ENCODE measurements around the gene PPP1R12C. TPM values are rescaled to one million over a fixed set of nuclear protein-coding genes. Genes with fewer than 3 reads are reported as not detected.
"Not testable (repeated sequence)": the region's sequence is repeated elsewhere in the genome, so short reads cannot be mapped to it uniquely, and the experiment has no call there.

Gene PPP1R12C
- total and polyA plus RNA-seq, 2 experiments from 2014 or later = 69.7 to 74.5 TPM

- Histone ChIP-seq H3K27me3 (no peaks in the 10 kb centered on the region), H3K9me2 (replicated peaks; ENCODE audit: insufficient read depth) (no peaks in the 10 kb centered on the region), H3K4me3 (no peak overlapping the region), H3K4me2 (no peak overlapping the region), H3K27ac (no peak overlapping the region), H3K4me1 (ENCODE audit: insufficient read depth) (peaks cover 16% of the 10 kb centered on the region), H4K20me1 (ENCODE audit: insufficient read depth, poor library complexity, severe bottlenecking) (peaks cover 27% of the 10 kb centered on the region), H3K79me2 (peaks cover 46% of the 10 kb centered on the region), H3K36me3 (replicated peaks; ENCODE audit: insufficient read depth, low read depth) (no peaks in the 10 kb centered on the region), H2AFZ (no peak overlapping the region), H3K9me3 (ENCODE audit: low read depth) (no peaks in the 10 kb centered on the region)
- TF ChIP-seq EZH2 (IDR thresholded peaks at IDR 0.05; ENCODE audit: borderline replicate concordance) (no peak), CTCF (IDR thresholded peaks at IDR 0.05; ENCODE audit: poor library complexity) (no peak), EZH2phosphoT487 (IDR thresholded peaks at IDR 0.05; ENCODE audit: low read depth, severe bottlenecking, unreplicated experiment) (no peak)
- DNase-seq (ENCODE audit: low spot score) = no peak
- 95% methylated on average over 20 of the region's 20 CpGs for WGBS (ENCODE audit: low lambda C conversion rate, missing lambda C conversion rate)
These were observed 7.7 kb downstream of the PPP1R12C start for GRCh38 chr19:55109527-55110291.

- not testable (repeated sequence) for DNase-seq (ENCODE audit: low spot score); H3K4me3 ChIP-seq; H3K9me2 ChIP-seq (replicated peaks; ENCODE audit: insufficient read depth); H3K27me3 ChIP-seq; H3K4me1 ChIP-seq (ENCODE audit: insufficient read depth); H2AFZ ChIP-seq; H3K4me2 ChIP-seq; H3K27ac ChIP-seq; H3K9me3 ChIP-seq (ENCODE audit: low read depth); H3K36me3 ChIP-seq (replicated peaks; ENCODE audit: insufficient read depth, low read depth)
- Histone ChIP-seq H4K20me1 (ENCODE audit: insufficient read depth, poor library complexity, severe bottlenecking) (peaks cover 11% of the 10 kb centered on the region), H3K79me2 (peaks cover 38% of the 10 kb centered on the region)
- 98% methylated on average over 3 of the region's 3 CpGs for WGBS (ENCODE audit: low lambda C conversion rate, missing lambda C conversion rate)
These were observed 10.2 kb downstream of the PPP1R12C start for GRCh38 chr19:55107252-55107651.

- Histone ChIP-seq H3K27ac (no peak overlapping the region), H3K36me3 (replicated peaks; ENCODE audit: insufficient read depth, low read depth) (no peaks in the 10 kb centered on the region), H3K9me2 (replicated peaks; ENCODE audit: insufficient read depth) (no peaks in the 10 kb centered on the region), H2AFZ (no peak overlapping the region), H3K79me2 (peaks cover 31% of the 10 kb centered on the region), H3K4me3 (no peak overlapping the region), H4K20me1 (ENCODE audit: insufficient read depth, poor library complexity, severe bottlenecking) (peaks cover 7% of the 10 kb centered on the region), H3K4me2 (no peak overlapping the region), H3K27me3 (no peaks in the 10 kb centered on the region), H3K9me3 (ENCODE audit: low read depth) (no peaks in the 10 kb centered on the region), H3K4me1 (ENCODE audit: insufficient read depth) (no peaks in the 10 kb centered on the region)
- TF ChIP-seq EZH2 (IDR thresholded peaks at IDR 0.05; ENCODE audit: borderline replicate concordance) (no peak), EZH2phosphoT487 (IDR thresholded peaks at IDR 0.05; ENCODE audit: low read depth, severe bottlenecking, unreplicated experiment) (no peak)
- 93% methylated on average over 6 of the region's 6 CpGs for WGBS (ENCODE audit: low lambda C conversion rate, missing lambda C conversion rate)
- DNase-seq (ENCODE audit: low spot score) = no peak
These were observed 10.8 kb downstream of the PPP1R12C start for GRCh38 chr19:55106591-55106990.

GRCh38 chr19:55105237-55105636 is 12.2 kb downstream of the PPP1R12C start:
- Histone ChIP-seq H3K4me2 (no peak overlapping the region), H2AFZ (no peak overlapping the region), H3K4me3 (no peak overlapping the region), H4K20me1 (ENCODE audit: insufficient read depth, poor library complexity, severe bottlenecking) (peaks cover 7% of the 10 kb centered on the region), H3K36me3 (replicated peaks; ENCODE audit: insufficient read depth, low read depth) (no peaks in the 10 kb centered on the region), H3K4me1 (ENCODE audit: insufficient read depth) (no peaks in the 10 kb centered on the region), H3K27me3 (no peaks in the 10 kb centered on the region), H3K9me3 (ENCODE audit: low read depth) (no peaks in the 10 kb centered on the region), H3K27ac (no peak overlapping the region), H3K79me2 (peaks cover 28% of the 10 kb centered on the region), H3K9me2 (replicated peaks; ENCODE audit: insufficient read depth) (no peaks in the 10 kb centered on the region)
- no peak for DNase-seq (ENCODE audit: low spot score)
- WGBS (ENCODE audit: low lambda C conversion rate, missing lambda C conversion rate) = 92% methylated on average over 2 of the region's 2 CpGs
- TF ChIP-seq EZH2 (IDR thresholded peaks at IDR 0.05; ENCODE audit: borderline replicate concordance) (no peak), EZH2phosphoT487 (IDR thresholded peaks at IDR 0.05; ENCODE audit: low read depth, severe bottlenecking, unreplicated experiment) (no peak), CTCF (IDR thresholded peaks at IDR 0.05; ENCODE audit: poor library complexity) (no peak)

All from hepatocyte (in vitro differentiated cells).